BJ (cell line): ENCODE measurements around the gene EHF. TPM values are rescaled to one million over a fixed set of nuclear protein-coding genes. Genes with fewer than 3 reads are reported as not detected.

Experiments used
- CTCF ChIA-PET: fragments of 350-600 bp; formaldehyde crosslinking; extraction: SDS; loops from one replicate; lab custom pipeline; 2021; ENCODE audit warnings: antibody characterized with exemption, inconsistent platforms; lab: Yijun Ruan, JAX
- POLR2A ChIA-PET: fragments of 300-600 bp; sonication (Branson Sonifier 250); formaldehyde crosslinking; extraction: SDS; loops from one replicate; lab custom pipeline; 2021; ENCODE audit warnings: antibody characterized with exemption; lab: Charles Lee
- DNase-seq: peaks from one replicate; pipeline ENCODE4 v3.0.0-alpha.2; 2011; ENCODE audit warnings: low read depth
- H3K27me3 ChIP-seq: 2 replicates; pipeline ENCODE4 v1.6.0; 2011; ENCODE audit warnings: low read length; ENCODE audit not compliant: control insufficient read depth, insufficient read depth
- H3K36me3 ChIP-seq: 2 replicates; pipeline ENCODE4 v1.5.1; 2011; ENCODE audit warnings: low read length; ENCODE audit not compliant: control insufficient read depth, insufficient read depth
- H3K4me3 ChIP-seq: 2 replicates; pipeline ENCODE4 v1.5.1; 2011; ENCODE audit warnings: low read depth, mild to moderate bottlenecking, control low read depth, low read length
- polyA plus RNA-seq: library from polyadenylated mRNA; depleted of rRNA; stranded (reverse); fragments of >200 nt; gene quantifications from 2 replicates; pipeline ENCODE4 v1.2.3, GENCODE V29; 2011
- TF ChIP-seq, protein P1 (sequence below): IDR thresholded peaks from 2 replicates; pipeline ENCODE4 v1.5.1; 2011; ENCODE audit warnings: low read depth, mild to moderate bottlenecking, control low read depth, inconsistent platforms, low read length, moderate library complexity; ENCODE audit not compliant: insufficient read depth

The EHF gene
- polyA plus RNA-seq, 1 experiment, result not detected

DNA sequence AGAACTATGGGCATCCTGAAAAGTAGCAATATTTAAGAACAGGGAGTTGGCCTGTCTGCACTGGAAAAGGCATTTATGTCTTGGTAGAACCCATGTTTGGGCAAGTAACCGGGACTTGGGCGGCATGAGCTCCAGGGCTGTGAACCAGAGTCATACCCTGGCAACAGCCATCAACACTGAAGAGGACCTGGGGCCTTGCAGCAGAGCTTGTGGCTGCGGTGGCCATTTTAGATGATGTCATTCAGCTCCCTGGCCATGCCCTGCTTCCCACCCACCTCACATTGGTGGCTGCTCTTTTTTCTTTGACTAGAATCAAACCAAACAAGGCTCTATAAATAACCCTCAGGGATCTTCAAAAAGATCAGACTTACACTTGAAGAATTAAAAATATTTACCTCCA lies 26.6 kb downstream of the EHF start:
- CTCF ChIA-PET, result interaction anchor here (0.9 to 1.3 kb wide), 2 partner anchors 60 to 61 kb away, joined by 3 to 4 read pairs; no protein-coding TSS in a partner anchor
- no peak overlapping the region for H3K4me3 ChIP-seq
- TF ChIP-seq, protein P1, sequence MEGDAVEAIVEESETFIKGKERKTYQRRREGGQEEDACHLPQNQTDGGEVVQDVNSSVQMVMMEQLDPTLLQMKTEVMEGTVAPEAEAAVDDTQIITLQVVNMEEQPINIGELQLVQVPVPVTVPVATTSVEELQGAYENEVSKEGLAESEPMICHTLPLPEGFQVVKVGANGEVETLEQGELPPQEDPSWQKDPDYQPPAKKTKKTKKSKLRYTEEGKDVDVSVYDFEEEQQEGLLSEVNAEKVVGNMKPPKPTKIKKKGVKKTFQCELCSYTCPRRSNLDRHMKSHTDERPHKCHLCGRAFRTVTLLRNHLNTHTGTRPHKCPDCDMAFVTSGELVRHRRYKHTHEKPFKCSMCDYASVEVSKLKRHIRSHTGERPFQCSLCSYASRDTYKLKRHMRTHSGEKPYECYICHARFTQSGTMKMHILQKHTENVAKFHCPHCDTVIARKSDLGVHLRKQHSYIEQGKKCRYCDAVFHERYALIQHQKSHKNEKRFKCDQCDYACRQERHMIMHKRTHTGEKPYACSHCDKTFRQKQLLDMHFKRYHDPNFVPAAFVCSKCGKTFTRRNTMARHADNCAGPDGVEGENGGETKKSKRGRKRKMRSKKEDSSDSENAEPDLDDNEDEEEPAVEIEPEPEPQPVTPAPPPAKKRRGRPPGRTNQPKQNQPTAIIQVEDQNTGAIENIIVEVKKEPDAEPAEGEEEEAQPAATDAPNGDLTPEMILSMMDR, result no peak
- H3K27me3 ChIP-seq, result no peaks in the 10 kb centered on the region
- POLR2A ChIA-PET, result no interaction called here
- no peaks in the 10 kb centered on the region for H3K36me3 ChIP-seq
- DNase-seq, result no peak

DNA sequence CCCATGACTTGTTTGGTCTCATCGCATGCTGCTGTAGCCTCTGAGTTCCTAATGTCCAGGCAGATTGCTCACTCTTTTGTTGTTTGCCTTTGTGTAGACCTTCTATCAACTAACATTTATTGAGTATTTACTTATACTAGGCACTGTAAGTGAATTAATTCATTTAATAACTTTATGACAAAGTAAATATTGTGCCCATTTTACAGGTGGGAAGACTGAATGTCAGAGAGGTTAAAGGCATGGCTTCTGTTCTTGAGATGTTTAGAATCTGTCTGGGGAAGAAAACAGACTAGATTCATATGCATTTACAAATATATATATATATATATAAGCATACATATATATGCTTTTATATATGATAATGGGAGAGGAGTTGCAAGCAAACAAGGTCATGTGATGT lies 27.1 kb downstream of the EHF start:
- no peak for DNase-seq
- TF ChIP-seq, protein P1, result no peak
- CTCF ChIA-PET, result interaction anchor here (0.6 to 1.3 kb wide), 2 partner anchors 62 to 392 kb away, joined by 3 to 4 read pairs; no protein-coding TSS in a partner anchor
- Histone ChIP-seq H3K4me3 (no peak overlapping the region), H3K36me3 (no peaks in the 10 kb centered on the region), H3K27me3 (no peaks in the 10 kb centered on the region)
- POLR2A ChIA-PET, result no interaction called here

DNA sequence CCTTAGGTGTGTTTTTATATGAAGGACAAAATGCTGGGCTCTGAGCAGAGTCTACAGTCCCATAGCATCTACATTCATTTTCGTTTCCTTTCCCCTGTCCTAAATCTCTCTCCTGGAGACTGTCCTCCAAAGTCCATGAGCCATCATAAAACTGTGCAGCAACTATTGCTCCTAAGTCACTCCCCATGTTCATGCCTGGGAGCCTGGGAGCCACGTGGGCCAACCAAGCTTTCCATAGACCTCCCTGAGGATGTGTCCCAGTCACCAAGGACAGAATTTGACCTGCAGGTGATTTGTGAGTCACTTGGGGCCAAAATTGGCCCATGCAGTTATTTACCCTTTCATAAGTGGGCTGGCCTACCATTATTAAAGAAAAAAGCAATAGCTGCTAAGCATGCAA lies 28.7 kb downstream of the EHF start:
- Histone ChIP-seq H3K4me3 (no peak overlapping the region), H3K27me3 (no peaks in the 10 kb centered on the region), H3K36me3 (no peaks in the 10 kb centered on the region)
- ChIA-PET CTCF (interaction anchor here (1.4 kb wide), 1 partner anchor 9 kb away, joined by 3 read pairs; no protein-coding TSS in a partner anchor), POLR2A (no interaction called here)
- TF ChIP-seq, protein P1, result no peak
- DNase-seq, result no peak

DNA sequence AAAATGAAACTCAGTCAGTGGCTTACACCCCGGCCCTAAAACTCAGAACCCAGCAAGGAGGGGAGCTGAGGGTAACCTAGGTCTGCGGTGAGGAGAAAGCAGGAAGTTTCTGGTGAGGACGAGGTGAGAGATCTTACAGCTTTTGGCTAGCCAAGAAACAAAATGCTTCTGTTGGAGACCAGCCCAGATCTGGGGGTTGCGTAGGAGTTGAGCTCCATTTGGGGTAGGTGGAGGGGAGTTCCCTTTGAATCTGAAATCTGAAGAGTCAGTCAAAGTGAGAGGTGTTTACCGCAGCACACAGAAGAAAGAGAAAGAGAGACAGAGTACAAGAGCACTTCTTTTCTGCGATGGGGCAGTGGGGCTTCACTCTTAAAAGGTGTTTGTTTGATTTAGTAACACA lies 29.6 kb downstream of the EHF start:
- TF ChIP-seq, protein P1, result no peak
- POLR2A ChIA-PET, result no interaction called here
- CTCF ChIA-PET, result interaction anchor here (1.4 kb wide), 1 partner anchor 10 kb away, joined by 3 read pairs; no protein-coding TSS in a partner anchor
- Histone ChIP-seq H3K27me3 (no peaks in the 10 kb centered on the region), H3K36me3 (no peaks in the 10 kb centered on the region), H3K4me3 (no peak overlapping the region)
- no peak for DNase-seq

DNA sequence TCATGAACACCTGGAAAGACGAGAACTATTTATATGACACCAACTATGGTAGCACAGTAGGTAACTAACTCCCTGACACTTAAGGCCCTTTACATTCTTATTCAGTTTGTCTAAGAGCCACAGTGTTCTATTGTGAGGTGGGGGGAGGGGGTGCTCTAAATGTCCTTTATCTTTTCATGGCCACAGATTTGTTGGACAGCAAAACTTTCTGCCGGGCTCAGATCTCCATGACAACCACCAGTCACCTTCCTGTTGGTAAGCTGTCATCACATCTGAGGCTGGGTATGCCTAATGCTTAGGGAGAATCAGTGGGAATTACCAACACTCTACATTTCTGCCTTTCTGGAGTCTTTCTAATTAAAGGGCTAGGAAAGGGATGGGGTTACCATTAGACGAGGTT lies 30.7 kb downstream of the EHF start:
- H3K27me3 ChIP-seq, result no peaks in the 10 kb centered on the region
- TF ChIP-seq, protein P1, result no peak
- DNase-seq, result no peak
- H3K36me3 ChIP-seq, result no peaks in the 10 kb centered on the region
- POLR2A ChIA-PET, result no interaction called here
- no peak overlapping the region for H3K4me3 ChIP-seq
- CTCF ChIA-PET, result no interaction called here
